Amygdala (tissue), 56 donors: Measurements from ENCODE around the gene CDC42EP4.
"Not testable (repeated sequence)": the region's sequence is repeated elsewhere in the genome, so short reads cannot be mapped to it uniquely, and the experiment has no call there.

ENCODE experiments used
- DNase-seq, 56 donors: peaks; one replicate each; lab custom pipeline; 2025; lab: John Stamatoyannopoulos, UW

Gene CDC42EP4

GRCh38 chr17:73343739-73344454 is 32.1 kb upstream of the CDC42EP4 start:
- peak in 1 of 56 donors; percentile 15 for DNase-seq

- DNase-seq = peak in 51 of 56 donors; percentile 30 to 91 (median 71)
Observed at GRCh38 chr17:73343168-73343634, 31.4 kb upstream of the CDC42EP4 start.

GRCh38 chr17:73342541-73343167 is 30.9 kb upstream of the CDC42EP4 start:
- DNase-seq = no peak

GRCh38 chr17:73342050-73342522 is 30.3 kb upstream of the CDC42EP4 start:
- DNase-seq = peak; percentile 27 to 99 (median 90)

- peak in 3 of 56 donors; percentile 50 to 64 (median 56) for DNase-seq
Observed at GRCh38 chr17:73341350-73342049, 29.7 kb upstream of the CDC42EP4 start.

GRCh38 chr17:73340093-73340596 is 28.3 kb upstream of the CDC42EP4 start:
- no peak for DNase-seq

GRCh38 chr17:73338566-73339197 is 26.9 kb upstream of the CDC42EP4 start:
- no peak for DNase-seq

- peak in 2 of 56 donors; percentile 11 to 18 for DNase-seq
Observed at GRCh38 chr17:73338050-73338521, 26.3 kb upstream of the CDC42EP4 start.

GRCh38 chr17:73337330-73337710 is 25.5 kb upstream of the CDC42EP4 start:
- DNase-seq = no peak

GRCh38 chr17:73336408-73337329 is 24.9 kb upstream of the CDC42EP4 start:
- no peak for DNase-seq

- no peak for DNase-seq
Observed at GRCh38 chr17:73335591-73336407, 24.0 kb upstream of the CDC42EP4 start.

GRCh38 chr17:73334771-73335513 is 23.1 kb upstream of the CDC42EP4 start:
- DNase-seq = peak in 1 of 56 donors; percentile 6

GRCh38 chr17:73333445-73333844 is 21.6 kb upstream of the CDC42EP4 start:
- DNase-seq = not testable (repeated sequence)

- no peak for DNase-seq
Observed at GRCh38 chr17:73331060-73331459, 19.3 kb upstream of the CDC42EP4 start.

GRCh38 chr17:73327676-73328075 is 15.9 kb upstream of the CDC42EP4 start:
- DNase-seq = no peak

GRCh38 chr17:73325527-73325842 is 13.7 kb upstream of the CDC42EP4 start:
- no peak for DNase-seq

- no peak for DNase-seq
Observed at GRCh38 chr17:73324711-73325526, 13.1 kb upstream of the CDC42EP4 start.
